ENCODE results near the gene ADGRL3.

The ADGRL3 gene

DNA sequence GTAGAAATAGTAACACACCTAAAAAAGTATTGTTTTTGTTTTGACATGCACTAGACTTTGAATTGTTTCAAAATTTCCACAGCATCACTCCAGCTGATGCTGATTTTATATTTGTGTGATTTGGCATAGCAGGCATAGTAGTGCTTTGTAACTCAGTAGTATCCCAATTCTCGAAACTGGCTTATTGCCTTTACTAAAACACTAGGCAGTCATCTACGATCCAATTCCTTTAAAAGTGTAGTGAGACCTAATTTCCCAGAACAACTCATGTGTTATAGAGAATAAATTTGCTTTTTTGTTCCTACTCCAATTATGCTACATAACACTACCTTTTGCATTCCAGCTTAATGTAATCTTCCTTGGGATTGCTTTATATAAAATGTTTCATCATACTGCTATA, 797.7 kb downstream of the ADGRL3 start:
- DNase-seq (ENCODE audit: low spot score), result no peak

- no peak for DNase-seq (ENCODE audit: low spot score)
Measured at GRCh38 chr4:62003695-62004094, 803.6 kb downstream of the ADGRL3 start.

DNA sequence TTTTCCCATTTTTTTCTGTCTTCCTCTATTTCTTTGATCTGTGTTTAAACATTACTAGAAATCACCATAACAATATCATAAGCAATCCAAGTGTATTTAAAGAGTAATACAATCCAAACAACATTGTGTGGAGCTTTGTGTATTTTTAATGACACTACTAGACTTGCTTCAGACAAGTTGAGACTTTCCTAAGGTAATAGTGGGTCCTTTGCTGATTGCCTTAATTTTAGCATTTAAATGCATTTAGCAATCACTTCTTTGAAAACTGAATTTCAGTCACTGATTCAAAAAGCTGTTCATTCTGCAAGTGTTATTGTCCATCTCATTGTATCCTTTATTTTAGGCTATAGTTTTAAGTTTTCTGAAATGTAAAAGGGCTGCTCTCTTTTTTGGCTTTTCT, 804.8 kb downstream of the ADGRL3 start:
- no peak for DNase-seq (ENCODE audit: low spot score)

- DNase-seq (ENCODE audit: low spot score), result no peak
Measured at GRCh38 chr4:62006108-62006507, 806.0 kb downstream of the ADGRL3 start.

DNA sequence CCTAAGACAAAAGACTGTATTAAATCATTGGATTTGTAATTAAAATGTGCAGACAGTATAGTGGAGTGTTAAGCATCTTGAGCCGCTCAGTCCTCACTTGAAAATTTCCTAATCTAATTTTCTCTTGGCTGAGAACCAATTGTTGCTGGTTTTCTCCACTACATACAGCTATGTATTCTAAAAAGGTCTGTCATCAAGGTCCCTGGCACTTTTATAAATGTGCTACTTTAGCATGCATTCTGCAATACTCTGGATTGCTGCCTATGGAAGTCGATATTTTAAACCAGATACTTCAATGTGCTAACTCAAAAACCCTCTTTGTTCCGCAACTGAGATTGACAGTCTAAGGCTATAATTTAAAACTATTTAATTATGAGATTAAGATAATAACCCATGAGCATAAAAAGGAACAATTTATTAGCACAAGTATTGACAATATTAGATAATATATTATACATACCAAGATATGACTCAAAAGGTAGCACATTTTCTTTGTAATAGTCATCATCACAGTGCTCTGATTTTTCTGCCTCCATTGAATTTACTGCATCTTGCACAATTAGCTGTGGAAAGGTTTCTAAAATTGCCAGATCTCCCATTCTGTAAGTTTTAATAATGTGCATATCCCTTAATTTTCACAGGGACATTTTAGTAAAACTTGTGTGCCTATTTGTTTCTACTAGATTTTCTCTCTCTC, 815.1 kb downstream of the ADGRL3 start:
- DNase-seq (ENCODE audit: low spot score), result no peak

- DNase-seq (ENCODE audit: low spot score), result no peak
Measured at GRCh38 chr4:62018537-62018936, 818.4 kb downstream of the ADGRL3 start.

DNA sequence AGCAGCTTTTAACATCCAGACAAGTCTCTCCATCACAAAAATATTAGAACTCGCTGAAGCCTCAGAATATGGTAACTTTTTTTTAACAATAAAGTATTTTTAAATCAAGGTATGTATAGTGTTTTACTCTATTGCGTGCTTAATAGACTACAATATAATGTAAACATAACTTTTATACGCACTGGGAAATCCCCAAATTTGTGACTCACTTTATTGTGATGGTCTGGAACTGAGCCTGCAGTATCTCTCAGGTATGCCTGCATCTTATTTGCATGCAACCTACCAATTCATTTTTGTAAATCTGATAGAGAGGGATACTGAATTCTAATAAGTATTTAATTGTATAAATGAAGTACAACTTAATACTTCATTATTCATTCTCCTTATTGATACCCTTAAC, 823.5 kb downstream of the ADGRL3 start:
- DNase-seq (ENCODE audit: low spot score), result no peak

DNA sequence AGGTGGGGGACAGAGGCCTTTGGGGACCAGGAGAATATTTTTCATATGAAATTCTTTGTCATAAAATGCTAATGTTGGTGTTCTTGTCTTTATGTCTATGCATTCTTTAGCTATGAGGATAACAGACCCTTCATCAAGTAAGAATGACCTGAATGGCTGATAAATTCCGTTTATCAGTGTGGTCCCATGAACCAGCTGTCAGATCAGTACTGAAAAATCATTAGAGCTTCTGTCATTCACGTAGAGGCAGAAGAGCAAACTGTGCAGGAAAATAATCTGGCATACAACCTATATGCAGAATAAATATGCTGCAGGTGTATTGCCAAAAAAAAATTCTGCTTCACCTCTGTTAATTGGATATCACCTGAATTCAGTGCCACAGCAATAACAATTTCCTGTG, 828.6 kb downstream of the ADGRL3 start:
- no peak for DNase-seq (ENCODE audit: low spot score)

GRCh38 chr4:62030958-62031357, 830.8 kb downstream of the ADGRL3 start:
- no peak for DNase-seq (ENCODE audit: low spot score)

DNA sequence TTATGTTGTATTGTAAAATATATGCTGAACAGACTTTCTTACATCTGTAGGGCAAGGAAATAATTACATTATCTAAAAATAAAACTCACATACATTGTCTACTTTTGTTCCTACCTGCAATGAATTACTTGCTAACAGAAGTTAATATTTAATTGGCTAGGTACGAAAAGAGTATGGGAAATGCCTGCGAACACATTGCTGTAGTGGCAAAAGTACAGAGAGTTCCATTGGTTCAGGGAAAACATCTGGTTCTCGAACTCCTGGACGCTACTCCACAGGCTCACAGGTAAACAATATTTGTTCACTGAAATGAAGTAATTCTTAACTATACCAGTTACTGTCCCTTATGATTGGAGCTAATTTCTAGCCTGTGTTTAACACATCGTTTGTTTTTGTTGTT, 837.4 kb downstream of the ADGRL3 start:
- DNase-seq (ENCODE audit: low spot score), result peak; percentile 6

DNA sequence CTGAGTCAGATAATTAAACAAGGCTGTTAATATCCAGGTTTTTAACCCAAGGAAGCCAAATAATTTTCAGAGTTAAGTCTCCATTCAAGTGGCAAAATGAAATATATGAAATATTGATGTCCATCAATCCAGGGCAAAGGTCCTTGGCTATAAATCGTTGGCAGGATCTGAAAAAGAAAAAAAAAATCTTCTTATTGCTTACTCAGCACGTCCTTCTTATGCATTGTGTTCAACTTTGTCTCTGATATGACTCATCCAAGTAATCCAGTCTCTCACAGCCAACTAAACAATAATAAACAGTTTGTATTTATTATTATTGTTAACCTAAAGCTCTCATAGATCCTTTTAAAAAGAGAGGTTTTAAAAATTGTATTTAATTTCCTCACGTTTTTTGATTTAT, 851.2 kb downstream of the ADGRL3 start:
- DNase-seq (ENCODE audit: low spot score), result no peak

GRCh38 chr4:62053974-62054373, 853.8 kb downstream of the ADGRL3 start:
- no peak for DNase-seq (ENCODE audit: low spot score)

GRCh38 chr4:62057031-62057430, 856.9 kb downstream of the ADGRL3 start:
- DNase-seq (ENCODE audit: low spot score), result no peak

DNA sequence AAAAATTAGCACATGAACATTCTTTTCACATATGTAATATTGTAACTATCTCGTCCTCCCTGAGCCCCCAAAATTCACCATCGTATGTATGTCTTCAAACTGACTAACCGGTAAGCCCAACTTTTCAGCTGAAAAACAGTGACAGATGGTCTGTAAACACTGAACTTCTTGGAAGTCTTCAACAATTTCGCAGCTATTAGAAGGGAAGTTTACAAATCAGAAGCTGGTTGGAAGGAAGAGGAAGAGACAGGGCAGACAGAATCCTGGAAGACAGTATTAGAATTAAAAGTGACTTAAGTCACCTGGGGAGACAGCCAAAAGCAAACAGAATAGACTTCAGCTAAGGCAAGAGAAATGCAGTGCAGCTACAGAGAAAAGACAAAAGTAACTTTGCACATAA, 858.4 kb downstream of the ADGRL3 start:
- no peak for DNase-seq (ENCODE audit: low spot score)

DNA sequence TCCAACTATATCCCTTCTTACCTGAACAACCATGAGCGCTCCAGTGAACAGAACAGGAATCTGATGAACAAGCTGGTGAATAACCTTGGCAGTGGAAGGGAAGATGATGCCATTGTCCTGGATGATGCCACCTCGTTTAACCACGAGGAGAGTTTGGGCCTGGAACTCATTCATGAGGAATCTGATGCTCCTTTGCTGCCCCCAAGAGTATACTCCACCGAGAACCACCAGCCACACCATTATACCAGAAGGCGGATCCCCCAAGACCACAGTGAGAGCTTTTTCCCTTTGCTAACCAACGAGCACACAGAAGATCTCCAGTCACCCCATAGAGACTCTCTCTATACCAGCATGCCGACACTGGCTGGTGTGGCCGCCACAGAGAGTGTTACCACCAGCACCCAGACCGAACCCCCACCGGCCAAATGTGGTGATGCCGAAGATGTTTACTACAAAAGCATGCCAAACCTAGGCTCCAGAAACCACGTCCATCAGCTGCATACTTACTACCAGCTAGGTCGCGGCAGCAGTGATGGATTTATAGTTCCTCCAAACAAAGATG, 870.2 kb downstream of the ADGRL3 start:
- peak; percentile 1 for DNase-seq (ENCODE audit: low spot score)

DNA sequence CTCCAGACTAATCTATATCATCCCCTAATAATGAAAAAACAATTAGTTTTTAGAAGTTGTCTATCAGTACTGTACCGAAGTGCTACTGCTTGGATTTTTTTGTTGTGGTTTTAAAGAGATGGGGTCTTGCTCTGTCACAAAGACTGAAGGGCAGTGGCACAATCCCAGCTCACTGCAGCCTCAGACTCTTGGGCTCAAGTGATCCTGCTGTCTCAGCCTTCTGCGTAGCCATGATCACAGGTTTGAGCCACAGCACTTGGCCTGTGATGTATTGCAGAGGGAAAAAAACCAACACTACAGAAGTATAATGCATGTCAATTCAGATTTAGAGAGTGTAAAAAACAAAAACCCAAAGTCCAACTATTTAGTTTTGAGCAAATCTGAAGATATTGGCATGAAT, 875.0 kb downstream of the ADGRL3 start:
- DNase-seq (ENCODE audit: low spot score), result no peak

DNA sequence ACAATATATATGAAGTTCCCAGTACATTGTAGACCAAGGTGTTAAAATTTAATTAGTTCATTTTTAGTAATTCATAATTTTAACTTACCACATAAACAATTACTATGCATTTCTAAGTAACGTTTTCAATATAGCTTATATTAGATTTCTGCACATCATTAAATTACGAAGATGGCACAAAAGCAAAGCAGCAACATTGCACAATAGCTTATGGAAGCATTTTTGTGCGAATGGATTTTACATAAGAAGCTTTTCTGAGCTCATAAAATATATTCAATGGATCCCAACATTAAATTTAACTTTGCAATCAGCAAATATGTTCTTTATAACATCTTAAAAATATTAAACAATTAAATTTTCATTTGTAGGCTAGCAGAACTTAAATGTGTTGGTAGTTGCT, 875.4 kb downstream of the ADGRL3 start:
- no peak for DNase-seq (ENCODE audit: low spot score)

DNA sequence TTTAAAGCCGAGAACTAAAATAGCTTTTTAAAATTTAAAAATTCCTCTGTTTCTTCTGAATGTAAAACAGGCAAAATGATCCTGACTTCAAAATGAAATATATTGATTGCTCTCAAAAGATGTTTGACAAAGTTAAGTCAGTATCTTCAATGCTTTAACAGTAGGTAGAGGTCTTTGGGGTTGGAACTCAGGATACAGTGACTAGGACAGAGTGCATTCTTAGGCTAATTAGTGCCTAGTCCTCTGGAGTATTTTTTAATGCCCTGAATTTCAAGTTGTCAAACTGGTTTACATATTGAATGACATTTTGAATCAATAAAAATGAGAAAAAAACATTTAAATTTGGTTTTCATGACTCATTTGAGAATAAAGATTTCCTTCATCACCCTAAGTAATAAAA, 877.3 kb downstream of the ADGRL3 start:
- no peak for DNase-seq (ENCODE audit: low spot score)

GRCh38 chr4:62080431-62080830, 880.3 kb downstream of the ADGRL3 start:
- no peak for DNase-seq (ENCODE audit: low spot score)

- no peak for DNase-seq (ENCODE audit: low spot score)
Measured at GRCh38 chr4:62087706-62088105, 887.6 kb downstream of the ADGRL3 start.

- DNase-seq (ENCODE audit: low spot score), result no peak
Measured at GRCh38 chr4:62093735-62094134, 893.6 kb downstream of the ADGRL3 start.

DNA sequence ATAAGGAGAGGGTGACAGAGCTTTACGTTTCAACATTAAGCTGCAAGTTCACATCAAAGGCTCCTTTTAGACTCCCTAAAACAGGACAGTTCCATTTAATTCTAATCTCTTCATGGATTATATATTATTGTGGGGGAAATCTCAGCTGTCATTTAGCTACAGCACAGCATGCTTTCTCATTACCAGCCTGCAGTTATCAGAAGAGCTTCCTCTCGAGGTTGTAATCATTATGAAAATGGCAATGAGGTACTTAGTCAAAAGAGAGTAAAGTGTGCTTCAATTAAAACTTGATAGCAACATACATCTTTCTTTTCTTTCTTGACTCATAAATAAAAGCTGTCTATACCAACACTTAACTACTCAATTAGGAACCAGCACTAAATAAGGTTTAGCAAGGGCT, 896.8 kb downstream of the ADGRL3 start:
- DNase-seq (ENCODE audit: low spot score), result no peak

DNA sequence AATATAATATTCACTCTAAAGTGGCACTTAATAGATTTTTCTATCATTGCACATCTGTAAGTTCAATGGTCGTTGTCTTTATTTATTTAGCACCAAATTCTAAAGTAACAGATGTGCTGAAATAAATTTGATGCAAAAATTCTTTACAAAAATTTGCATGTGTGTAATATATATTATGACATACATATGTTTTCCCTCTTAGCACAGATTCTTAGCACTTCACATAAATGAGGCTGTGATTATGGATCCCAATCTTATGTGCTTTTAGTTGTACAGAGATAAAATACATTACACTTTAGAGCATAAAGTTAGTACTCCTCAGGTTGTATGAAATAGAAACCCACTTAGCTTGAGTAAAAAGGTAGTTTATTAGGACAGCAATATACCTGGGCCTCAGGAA, 915.1 kb downstream of the ADGRL3 start:
- DNase-seq (ENCODE audit: low spot score), result no peak

DNA sequence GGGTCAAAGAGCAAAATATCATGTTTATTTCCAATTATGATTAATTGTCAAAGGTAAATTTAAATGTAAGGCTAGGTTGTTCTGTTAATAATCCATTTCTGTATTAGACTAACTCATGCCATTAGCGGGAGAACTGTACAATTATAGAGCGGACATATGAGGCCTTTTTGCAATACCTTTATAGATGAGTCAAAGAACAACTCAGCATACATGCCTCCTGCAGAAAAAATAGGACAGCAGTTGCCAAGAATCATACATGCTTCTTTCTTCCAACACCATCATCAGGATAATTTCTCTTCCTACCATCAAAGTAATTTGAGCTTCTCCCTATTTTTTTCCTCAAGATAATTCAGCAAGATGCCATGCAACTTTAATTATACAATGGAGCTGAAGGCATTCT, 917.8 kb downstream of the ADGRL3 start:
- DNase-seq (ENCODE audit: low spot score), result no peak
